Breast epithelium (tissue), 3 donors: ENCODE data around the gene C4BPA.

ENCODE experiments used
- POLR2A ChIP-seq: fragments of 450-650 bp; IDR thresholded peaks from one replicate; pipeline ENCODE4 v1.6.1; 2016; ENCODE audit warnings: antibody characterized with exemption, mild to moderate bottlenecking, moderate library complexity
- POLR2AphosphoS5 ChIP-seq, 3 donors: sonication (generic); formaldehyde crosslinking; IDR thresholded peaks; one replicate each; pipeline ENCODE4 v1.6.1; 2017; ENCODE audit warnings: antibody characterized with exemption in 3 of 3

DNA sequence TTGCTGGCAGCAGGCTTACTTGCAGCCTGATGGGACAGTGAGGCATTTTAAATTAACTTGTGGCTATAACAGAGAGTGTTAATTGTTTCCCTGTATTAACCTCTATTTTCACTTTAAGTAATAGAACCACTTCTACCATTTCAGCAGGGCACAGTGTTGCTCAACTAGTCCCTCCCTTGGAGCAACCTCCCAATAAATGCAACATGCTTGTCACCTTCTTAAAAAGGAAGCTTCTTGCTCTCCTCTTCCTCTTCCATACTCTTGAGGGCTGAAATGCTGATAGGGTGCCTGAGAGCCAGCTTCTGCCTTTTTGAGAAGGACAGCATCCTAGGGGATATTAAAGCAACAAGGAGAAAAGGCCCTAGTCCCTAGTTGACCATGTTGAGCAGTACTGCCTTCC is 52.1 kb downstream of the C4BPA start:
- TF ChIP-seq POLR2A (no peak), POLR2AphosphoS5 (IDR thresholded peaks at IDR 0.05) (no peak)
